Activated naive CD8-positive, alpha-beta T cell treated with anti-CD3 and anti-CD28 coated beads for 36 hours (primary cell): ENCODE data around the gene PRDM16. TPM values are rescaled to one million over a fixed set of nuclear protein-coding genes. Genes with fewer than 3 reads are reported as not detected.
A peak's percentile ranks its signal among the peaks of the same experiment; 100 is the strongest.

Source experiments
- DNase-seq: peaks from one replicate; pipeline ENCODE4 v3.0.0; 2021
- H3K27ac Mint-ChIP-seq: one replicate; pipeline ENCODE4 v1.8.0; 2022; ENCODE audit warnings: mild to moderate bottlenecking, moderate library complexity, mixed read lengths
- H3K27me3 Mint-ChIP-seq: one replicate; pipeline ENCODE4 v1.8.0; 2022; ENCODE audit warnings: mild to moderate bottlenecking, mixed read lengths
- H3K36me3 Mint-ChIP-seq: one replicate; pipeline ENCODE4 v1.8.0; 2021; ENCODE audit warnings: mild to moderate bottlenecking, mixed read lengths
- H3K4me1 Mint-ChIP-seq: one replicate; pipeline ENCODE4 v1.8.0; 2021; ENCODE audit warnings: mixed read lengths
- H3K4me3 Mint-ChIP-seq: one replicate; pipeline ENCODE4 v1.8.0; 2022; ENCODE audit warnings: mild to moderate bottlenecking, moderate library complexity, mixed read lengths
- H3K9me3 Mint-ChIP-seq: one replicate; pipeline ENCODE4 v1.8.0; 2022; ENCODE audit warnings: mixed read lengths
- total RNA-seq, 2 experiments: library from RNA; stranded (reverse); gene quantifications; one replicate each; pipeline ENCODE4 v1.2.3, GENCODE V29; 2021

Gene PRDM16
- total RNA-seq, 2 experiments from 2014 or later: 0.06 to 0.12 TPM

DNA sequence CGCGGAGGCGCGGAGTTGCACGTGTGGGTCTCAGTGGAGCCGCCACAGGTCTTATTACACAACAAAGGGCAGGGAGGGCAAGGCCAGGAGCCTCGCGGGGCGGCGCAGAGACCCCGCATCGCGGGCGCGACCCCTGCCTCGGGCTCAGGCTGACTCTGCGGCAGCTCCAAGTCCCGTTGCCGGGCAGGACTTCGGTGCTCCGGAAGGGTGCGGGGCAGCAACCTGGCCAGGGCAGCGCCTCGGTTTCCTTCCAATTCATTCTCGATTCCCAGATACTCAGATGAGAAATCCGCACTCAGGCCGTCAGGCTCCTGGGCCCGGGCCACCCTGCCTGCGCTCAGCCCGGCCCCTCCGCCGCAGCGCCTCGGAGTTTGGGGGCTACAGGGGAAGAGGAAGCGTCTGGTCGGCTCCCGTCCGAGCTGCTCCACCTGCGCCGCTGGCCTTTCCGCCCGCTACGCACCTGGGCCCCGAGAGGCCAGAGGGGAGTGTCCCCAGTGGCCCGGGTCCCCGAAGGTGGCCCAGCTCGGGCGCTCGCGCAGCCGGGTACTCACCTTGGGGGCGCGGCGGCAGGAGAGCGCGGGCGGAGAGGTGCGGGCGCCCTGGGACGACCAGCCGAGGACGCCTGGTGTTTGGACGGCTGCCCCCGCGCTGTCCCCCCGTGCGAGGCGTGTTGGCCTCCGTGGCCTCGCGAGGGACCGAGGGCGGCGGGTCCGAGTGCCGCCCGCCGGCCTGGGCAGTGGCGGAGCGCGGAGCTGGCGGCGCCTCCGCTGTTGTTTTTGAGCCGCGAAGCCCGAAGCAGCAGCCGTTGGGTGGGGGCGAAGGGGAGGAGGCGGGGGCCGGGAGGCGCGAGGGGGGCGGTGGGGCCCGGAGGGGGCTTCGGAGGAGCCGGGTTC is 1.1 kb upstream of the PRDM16 start:
- peaks cover 46% of the 10 kb centered on the region for H3K27me3 Mint-ChIP-seq
- DNase-seq: no peak
- no peaks in the 10 kb centered on the region for H3K36me3 Mint-ChIP-seq
- no peak overlapping the region for H3K4me3 Mint-ChIP-seq
- peaks cover 2% of the 10 kb centered on the region for H3K4me1 Mint-ChIP-seq
- H3K9me3 Mint-ChIP-seq: no peaks in the 10 kb centered on the region
- H3K27ac Mint-ChIP-seq: no peak overlapping the region

DNA sequence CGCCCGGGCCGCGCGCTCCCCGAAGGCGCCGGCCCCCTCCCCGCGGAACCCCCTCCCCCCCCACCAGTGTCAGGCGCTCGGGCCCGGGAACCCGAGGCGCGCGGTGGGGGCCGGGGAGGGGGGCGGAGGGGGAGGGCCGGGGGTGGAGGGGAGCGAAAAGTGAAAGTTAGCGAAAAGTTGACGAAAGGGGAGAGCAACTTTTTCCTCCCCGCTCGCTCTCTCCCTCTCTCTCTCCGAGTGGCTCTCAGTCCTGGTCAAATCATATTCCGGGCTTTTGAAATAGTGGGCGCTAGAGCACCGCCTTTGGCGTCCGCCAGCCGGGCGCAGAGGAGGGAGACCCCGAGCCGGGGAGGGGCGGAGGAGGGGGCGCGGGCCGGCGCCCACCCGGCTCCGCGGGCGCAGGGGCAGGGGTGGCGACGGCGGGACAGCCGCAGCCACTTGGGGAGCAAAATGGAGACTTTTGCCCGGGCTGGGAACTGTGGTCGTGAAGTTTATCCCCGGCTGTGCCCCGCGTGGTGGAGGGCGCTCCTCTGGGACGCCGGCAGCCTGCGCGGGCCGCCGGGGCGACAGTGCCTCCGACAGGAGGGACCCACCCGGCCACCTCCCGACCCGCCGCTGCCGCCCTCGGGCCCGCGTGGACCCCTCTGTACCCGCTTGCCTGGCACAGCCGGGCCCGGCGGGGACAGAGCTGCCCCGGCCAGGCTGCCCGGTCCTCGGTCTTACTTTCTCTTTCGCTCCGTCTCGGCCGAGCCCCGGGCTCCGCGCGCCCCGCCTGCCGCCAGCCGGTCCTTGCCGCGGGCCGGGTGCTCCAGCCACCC is 697 bp downstream of the PRDM16 start:
- peak; percentile 26 for DNase-seq
- Mint-ChIP-seq H3K4me1 (peaks cover 2% of the 10 kb centered on the region), H3K36me3 (no peaks in the 10 kb centered on the region), H3K27me3 (peaks cover 57% of the 10 kb centered on the region), H3K9me3 (no peaks in the 10 kb centered on the region), H3K27ac (no peak overlapping the region), H3K4me3 (peak overlapping the region; percentile 47)

DNA sequence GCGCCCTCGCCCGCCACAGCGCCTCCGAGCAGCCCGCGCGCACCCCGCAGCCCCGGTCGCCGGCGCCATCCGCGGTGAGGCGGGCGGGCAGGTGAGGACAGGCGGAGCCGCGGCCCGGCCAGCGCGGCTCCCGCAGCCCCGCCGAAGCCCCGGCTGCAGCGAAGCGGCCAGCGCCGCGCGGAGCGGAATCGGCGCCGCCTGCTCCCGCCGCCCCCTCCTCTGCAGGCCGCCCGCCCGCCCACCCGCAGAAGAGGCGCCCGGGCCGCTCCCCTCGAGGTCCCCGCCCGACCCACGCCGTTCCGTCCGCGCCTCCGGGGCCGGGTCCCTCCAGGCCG is 1.3 kb downstream of the PRDM16 start:
- H3K4me1 Mint-ChIP-seq: peaks cover 2% of the 10 kb centered on the region
- no peaks in the 10 kb centered on the region for H3K9me3 Mint-ChIP-seq
- no peak overlapping the region for H3K4me3 Mint-ChIP-seq
- H3K36me3 Mint-ChIP-seq: no peaks in the 10 kb centered on the region
- H3K27ac Mint-ChIP-seq: no peak overlapping the region
- DNase-seq: no peak
- peaks cover 55% of the 10 kb centered on the region for H3K27me3 Mint-ChIP-seq

DNA sequence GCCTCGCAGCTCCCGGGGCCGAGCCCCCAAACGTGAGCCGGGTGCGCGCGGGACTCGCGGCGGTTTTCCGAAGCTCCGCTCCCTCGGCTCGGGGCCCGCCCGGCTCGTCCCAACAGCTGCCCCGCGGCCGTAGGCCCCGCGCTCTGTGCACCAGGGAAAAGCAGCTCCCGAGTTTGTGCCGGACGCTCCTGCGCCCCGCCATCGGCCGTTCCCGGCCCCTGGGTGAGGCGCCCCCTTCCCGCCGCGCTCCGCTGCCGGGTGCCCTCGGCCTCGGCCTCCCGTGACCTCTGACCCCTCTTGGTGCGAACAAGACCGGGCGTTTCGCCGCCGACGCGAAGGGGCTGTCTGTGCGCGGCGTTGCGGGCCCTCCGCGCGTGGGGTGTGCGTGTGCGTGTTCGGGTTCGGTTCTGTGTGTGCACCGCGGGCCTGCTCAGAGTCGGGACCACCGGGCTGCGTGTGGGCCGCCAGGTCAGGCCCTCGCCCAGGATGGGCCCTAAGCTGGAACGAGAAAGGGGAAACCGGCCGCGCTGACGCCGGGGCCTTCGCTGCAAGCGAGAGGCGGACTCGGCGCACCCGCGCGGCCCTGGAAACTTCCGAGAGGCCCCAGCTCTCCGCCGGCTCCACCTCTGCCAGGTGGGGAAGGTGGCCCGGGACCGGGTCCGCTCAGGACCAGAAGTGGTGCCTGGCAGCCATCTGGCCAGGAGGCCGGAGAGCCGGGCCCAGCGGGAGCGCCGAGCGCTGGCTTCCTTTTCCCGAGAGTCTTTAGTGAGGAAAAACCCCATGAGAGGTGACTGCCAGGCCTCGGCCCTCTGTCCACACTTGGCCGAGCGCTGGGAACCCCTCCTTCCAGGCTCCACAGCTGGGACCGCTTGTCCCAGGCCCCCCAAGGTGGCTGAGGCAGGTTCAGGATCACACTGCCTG is 1.9 kb downstream of the PRDM16 start:
- no peak overlapping the region for H3K27ac Mint-ChIP-seq
- no peaks in the 10 kb centered on the region for H3K9me3 Mint-ChIP-seq
- no peak for DNase-seq
- peaks cover 56% of the 10 kb centered on the region for H3K27me3 Mint-ChIP-seq
- H3K4me3 Mint-ChIP-seq: no peak overlapping the region
- no peaks in the 10 kb centered on the region for H3K36me3 Mint-ChIP-seq
- H3K4me1 Mint-ChIP-seq: peaks cover 2% of the 10 kb centered on the region

DNA sequence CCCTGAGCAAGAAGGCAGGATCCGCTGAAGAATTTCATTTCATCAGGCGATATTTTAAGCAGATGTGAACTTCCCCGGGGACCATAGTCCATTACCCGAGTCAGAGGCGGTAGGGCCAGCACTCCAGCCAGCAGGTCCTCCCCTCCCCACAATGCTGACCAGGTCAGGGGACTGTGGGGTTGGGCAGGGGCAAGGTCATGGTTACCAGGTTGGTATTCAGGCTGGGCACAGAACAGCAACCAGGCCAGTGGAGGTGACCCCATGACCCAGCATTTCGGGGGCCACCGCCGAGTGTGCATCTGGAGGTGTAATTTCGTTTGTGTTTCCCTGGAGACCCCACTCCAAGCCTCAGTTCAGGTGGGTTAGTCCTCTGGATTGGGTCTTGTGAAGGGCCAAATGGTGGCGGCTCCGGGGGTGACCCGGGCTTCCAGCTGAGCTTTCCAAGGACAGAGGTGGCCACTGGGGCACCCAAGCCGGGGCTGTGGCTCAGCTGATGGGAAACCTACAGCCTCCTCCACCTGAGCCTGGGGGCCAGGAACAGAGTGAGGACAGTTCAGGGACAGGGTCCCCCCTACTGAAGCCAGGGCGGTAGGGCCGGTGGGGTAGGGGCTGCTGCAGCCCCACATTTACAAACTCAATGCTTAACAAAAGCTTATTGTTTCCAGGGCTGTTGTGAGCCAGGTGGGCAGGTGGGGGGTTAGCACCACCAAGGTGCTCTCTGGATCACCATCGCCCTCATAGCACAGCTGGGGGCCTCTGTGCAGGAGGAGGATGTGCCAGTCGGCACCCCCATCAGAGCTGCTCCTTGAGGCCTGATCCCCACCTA is 2.8 kb downstream of the PRDM16 start:
- no peak overlapping the region for H3K4me3 Mint-ChIP-seq
- no peaks in the 10 kb centered on the region for H3K9me3 Mint-ChIP-seq
- peaks cover 2% of the 10 kb centered on the region for H3K4me1 Mint-ChIP-seq
- H3K27me3 Mint-ChIP-seq: peaks cover 55% of the 10 kb centered on the region
- no peaks in the 10 kb centered on the region for H3K36me3 Mint-ChIP-seq
- DNase-seq: no peak
- no peak overlapping the region for H3K27ac Mint-ChIP-seq

DNA sequence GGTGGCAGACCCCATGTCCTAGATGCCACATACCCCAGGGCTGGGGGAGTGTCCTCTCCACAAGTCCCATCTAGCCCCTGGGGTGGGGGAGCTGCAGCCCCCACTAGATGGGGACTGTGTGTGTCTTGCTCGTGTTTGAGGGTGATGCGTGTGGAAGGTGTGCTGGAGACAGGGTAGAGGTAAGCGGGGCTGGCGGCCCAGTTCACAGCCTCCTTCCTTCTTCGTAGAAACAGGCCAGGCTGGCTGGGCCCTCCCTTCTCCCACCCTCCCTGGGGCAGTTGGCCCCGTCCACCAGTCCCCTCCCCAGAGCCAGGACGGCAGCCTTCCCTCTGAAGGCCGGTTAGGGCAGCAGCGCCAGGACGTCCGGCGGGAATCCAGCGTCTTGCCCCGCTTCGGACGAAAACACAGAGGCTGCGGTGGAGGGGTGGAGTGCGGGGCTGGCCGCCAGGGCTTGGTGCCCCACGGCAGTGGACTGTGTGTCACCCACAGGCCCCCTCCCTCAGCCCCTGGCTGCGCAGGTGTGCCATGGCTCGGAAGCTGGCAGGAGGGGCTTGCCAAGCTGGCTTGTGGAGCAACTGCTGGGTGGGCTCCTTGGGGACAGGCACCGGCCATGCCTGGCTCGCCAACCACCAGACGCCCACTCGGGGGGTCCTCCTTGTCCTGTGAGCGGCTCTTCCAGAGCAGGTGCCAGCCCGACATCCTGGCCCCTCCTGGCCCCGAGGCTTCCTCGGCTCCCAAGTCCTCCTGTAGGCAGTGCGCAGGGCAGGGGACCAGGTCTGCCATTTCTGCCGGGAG is 3.6 kb downstream of the PRDM16 start:
- no peak overlapping the region for H3K4me3 Mint-ChIP-seq
- peaks cover 2% of the 10 kb centered on the region for H3K4me1 Mint-ChIP-seq
- H3K36me3 Mint-ChIP-seq: no peaks in the 10 kb centered on the region
- no peaks in the 10 kb centered on the region for H3K9me3 Mint-ChIP-seq
- DNase-seq: no peak
- peaks cover 55% of the 10 kb centered on the region for H3K27me3 Mint-ChIP-seq
- H3K27ac Mint-ChIP-seq: no peak overlapping the region

DNA sequence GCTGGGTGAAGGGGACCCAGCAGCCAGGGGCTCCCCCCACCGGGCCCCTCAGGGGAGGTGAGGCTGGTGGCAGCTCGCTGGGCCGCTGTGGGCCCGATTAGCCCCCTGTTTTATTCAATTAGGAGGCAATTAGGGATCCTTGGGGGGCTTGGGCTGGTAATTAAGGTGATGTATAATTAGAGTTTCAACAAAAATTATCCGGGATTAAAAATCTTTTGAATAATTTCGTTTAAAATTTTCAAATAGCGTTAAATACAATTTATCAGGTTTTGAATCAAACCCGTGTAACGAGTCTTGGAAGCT is 4.1 kb downstream of the PRDM16 start:
- no peak overlapping the region for H3K4me3 Mint-ChIP-seq
- H3K9me3 Mint-ChIP-seq: no peaks in the 10 kb centered on the region
- H3K36me3 Mint-ChIP-seq: no peaks in the 10 kb centered on the region
- no peak for DNase-seq
- peaks cover 54% of the 10 kb centered on the region for H3K27me3 Mint-ChIP-seq
- peaks cover 2% of the 10 kb centered on the region for H3K4me1 Mint-ChIP-seq
- H3K27ac Mint-ChIP-seq: no peak overlapping the region

DNA sequence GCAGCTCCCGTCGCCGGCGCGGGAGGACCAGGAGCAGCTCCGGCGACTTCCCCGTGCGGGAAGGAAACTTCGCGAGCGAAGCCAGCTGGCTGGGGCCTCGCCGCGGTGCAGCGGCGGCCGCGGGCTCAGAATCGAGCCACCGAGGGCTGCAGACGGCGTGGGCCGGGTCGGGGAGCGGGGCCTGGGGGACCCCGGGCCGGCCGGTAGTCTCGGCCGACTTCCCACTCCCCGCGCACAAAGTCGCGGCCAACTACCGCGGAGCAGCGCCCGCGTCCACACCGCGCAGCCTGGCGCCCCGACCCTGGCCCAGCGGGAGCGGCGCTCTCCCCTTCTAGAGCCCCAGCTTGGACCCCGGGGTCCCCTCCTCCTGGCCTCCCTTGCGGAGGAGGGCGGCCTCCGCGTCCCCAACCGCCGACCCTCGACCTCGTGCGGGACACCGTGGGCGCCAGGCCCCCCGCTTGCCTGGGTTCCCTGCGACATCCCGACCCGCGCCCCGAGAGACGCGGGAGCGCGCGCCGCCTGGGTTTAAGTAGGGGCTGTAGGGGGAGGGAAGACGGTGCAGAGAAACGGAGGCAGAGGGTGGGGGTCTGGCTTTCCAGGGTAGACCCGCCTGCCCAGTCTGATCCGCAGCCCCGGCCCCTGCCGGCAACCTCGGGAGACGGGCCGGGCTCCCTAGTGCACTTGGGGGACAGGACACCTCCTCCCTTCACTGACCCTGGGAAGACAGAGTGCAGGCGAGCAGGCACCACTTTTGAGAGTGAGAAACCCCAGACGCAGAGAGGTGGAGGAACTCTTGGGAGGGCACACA is 4.7 kb downstream of the PRDM16 start:
- H3K4me3 Mint-ChIP-seq: no peak overlapping the region
- peaks cover 55% of the 10 kb centered on the region for H3K27me3 Mint-ChIP-seq
- H3K27ac Mint-ChIP-seq: no peak overlapping the region
- peaks cover 5% of the 10 kb centered on the region for H3K4me1 Mint-ChIP-seq
- H3K36me3 Mint-ChIP-seq: no peaks in the 10 kb centered on the region
- DNase-seq: no peak
- H3K9me3 Mint-ChIP-seq: no peaks in the 10 kb centered on the region

DNA sequence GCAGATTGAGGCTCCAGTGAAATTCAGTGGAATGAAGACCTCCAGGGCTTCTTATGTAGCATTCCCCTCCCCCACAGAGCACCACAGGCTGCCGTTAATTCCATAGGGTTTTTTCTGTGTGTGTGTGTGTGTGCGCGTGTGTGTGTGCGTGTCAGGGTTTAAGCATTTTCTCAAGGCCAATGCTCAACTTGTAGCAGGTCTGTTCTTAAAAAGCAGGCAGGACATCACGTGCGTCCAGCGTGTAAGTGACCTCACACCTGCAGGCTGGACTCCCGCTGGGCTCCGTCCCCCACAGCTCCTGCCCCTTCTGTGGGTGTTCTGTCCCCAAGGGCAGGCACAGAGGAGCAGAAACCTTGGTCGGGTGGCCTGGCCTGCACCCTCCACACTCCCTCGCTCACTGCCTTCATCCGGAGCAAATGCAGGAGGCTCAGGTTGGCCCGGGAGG is 5.3 kb downstream of the PRDM16 start:
- H3K4me3 Mint-ChIP-seq: no peak overlapping the region
- H3K4me1 Mint-ChIP-seq: peaks cover 4% of the 10 kb centered on the region
- no peaks in the 10 kb centered on the region for H3K36me3 Mint-ChIP-seq
- H3K27me3 Mint-ChIP-seq: peaks cover 57% of the 10 kb centered on the region
- H3K27ac Mint-ChIP-seq: no peak overlapping the region
- H3K9me3 Mint-ChIP-seq: no peaks in the 10 kb centered on the region
- no peak for DNase-seq

DNA sequence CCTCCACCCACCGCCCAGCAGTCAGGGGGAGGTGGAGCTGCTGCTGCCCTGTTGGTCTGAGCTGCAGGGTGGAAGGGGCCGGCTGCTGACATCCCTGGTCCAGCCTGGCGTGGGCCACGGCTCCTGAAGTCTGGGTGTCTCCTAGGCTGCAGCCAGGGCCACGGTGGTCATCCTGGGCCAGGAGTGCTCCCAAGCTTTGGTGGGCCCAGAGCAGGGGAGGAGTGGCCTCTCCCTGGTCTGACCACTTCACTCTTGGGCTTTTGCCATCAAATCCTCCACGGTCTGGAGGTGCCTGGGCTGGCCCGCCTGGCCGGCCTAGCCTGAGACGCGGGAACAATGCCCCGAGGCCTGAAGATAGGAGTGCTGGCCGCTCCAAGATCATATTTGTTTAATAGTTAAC is 5.8 kb downstream of the PRDM16 start:
- Mint-ChIP-seq H3K4me1 (peaks cover 4% of the 10 kb centered on the region), H3K36me3 (no peaks in the 10 kb centered on the region), H3K9me3 (no peaks in the 10 kb centered on the region), H3K4me3 (no peak overlapping the region), H3K27me3 (peaks cover 62% of the 10 kb centered on the region), H3K27ac (no peak overlapping the region)
- no peak for DNase-seq

DNA sequence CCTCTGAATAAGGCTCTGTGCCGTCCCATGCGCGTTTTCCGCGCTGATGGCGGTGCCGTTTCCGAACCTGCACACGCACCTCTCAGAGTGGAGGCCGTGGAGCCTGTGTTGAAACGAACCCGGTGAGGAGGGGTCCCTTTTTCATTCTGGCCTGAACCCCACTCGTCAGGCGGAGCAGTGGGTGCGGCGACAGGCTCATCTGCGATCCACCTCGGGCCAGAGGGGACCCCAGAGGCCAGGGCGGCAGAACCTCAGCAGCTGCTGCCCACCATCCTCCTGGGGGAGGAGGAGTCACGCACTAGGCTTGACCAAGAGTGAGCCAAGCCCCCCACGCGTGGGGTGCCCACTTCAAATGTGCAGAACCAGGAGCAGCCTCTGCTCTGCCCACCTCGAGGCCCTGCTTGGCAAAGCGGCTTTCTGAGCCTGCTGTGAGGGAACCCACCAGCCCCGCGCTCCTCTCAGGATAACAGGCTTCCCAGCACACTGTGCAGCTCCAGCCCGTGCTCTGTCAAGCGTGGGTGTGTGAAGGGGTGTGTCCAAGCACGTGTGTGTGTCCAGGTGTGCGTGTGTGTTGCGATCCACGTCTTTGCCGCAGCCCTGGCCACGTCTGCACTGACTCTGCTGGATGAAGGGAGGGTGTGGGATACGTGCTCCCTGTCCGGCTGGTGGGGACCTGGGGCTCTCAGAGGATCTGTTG is 6.8 kb downstream of the PRDM16 start:
- H3K36me3 Mint-ChIP-seq: no peaks in the 10 kb centered on the region
- no peak overlapping the region for H3K27ac Mint-ChIP-seq

DNA sequence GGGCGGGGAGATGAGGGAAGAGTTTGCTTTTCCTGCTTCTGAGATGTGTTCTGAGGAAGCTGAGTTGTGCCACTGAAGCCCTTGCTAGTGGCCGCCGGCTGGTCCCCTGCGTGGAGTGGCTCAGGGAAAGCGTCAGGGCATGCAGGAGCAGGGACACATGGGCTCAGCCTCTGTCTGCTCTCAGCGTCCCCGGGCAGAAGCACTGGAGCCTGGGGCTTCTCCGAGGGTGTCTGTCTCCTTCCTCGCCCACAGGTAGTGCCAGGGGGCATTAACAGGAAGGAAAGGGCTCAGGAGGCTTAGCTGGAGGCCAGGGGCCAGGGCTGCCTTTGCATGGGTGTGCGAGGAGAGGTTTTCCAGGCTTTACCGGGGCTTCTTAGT is 7.3 kb downstream of the PRDM16 start:
- no peak for DNase-seq
- no peak overlapping the region for H3K27ac Mint-ChIP-seq
- H3K27me3 Mint-ChIP-seq: peaks cover 61% of the 10 kb centered on the region
- H3K4me3 Mint-ChIP-seq: no peak overlapping the region
- peaks cover 4% of the 10 kb centered on the region for H3K4me1 Mint-ChIP-seq
- no peaks in the 10 kb centered on the region for H3K36me3 Mint-ChIP-seq
- H3K9me3 Mint-ChIP-seq: no peaks in the 10 kb centered on the region

More for the DNA sequence above, 6.8 kb downstream of the PRDM16 start:
- Mint-ChIP-seq H3K9me3 (no peaks in the 10 kb centered on the region), H3K4me1 (peaks cover 4% of the 10 kb centered on the region), H3K4me3 (no peak overlapping the region), H3K27me3 (peaks cover 63% of the 10 kb centered on the region)
- no peak for DNase-seq

DNA sequence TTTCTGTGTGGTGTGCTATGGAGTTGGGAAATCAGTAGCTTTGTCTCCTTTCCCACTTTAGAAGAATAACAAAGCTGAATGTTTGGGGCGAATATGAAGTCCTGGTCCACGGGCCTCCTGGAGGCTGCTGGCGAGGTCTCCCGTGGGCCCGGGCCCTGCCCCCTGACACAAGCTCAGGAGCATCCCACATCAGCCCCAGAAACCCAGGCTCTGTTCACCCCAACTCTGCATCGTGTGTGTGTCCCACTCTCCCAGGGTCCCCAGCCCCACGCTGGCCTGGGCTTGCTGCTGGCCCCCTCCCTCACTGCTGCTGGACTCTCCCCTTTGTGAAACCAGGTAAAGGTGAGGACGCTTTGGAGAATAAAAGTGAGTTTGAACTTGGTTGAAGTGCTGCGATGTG is 8.1 kb downstream of the PRDM16 start:
- Mint-ChIP-seq H3K27ac (no peak overlapping the region), H3K4me3 (no peak overlapping the region), H3K9me3 (no peaks in the 10 kb centered on the region), H3K4me1 (peaks cover 4% of the 10 kb centered on the region), H3K36me3 (no peaks in the 10 kb centered on the region), H3K27me3 (peaks cover 53% of the 10 kb centered on the region)
- DNase-seq: no peak
